ENCODE measurements around the gene TARBP1.

DNA sequence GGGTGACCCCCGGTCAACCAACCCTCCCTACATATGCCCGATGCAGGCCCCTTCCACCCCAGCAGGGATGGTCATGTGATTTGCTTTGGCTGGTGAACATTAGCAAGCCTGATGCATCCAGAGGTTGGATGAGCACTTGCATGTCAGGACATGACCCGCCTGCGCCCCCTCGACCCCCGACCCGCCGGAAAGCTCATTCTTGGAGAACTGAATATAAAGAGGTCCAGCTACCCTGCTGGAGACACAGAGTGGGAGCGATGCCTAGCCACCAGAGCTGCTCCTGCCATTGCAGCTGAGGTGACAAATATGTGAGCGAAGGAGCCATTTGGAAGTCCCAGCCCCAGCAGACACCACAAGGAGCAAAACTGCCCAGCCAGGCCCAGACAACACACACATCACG is 66.1 kb downstream of the TARBP1 start:
- TF ChIP-seq, protein P1, sequence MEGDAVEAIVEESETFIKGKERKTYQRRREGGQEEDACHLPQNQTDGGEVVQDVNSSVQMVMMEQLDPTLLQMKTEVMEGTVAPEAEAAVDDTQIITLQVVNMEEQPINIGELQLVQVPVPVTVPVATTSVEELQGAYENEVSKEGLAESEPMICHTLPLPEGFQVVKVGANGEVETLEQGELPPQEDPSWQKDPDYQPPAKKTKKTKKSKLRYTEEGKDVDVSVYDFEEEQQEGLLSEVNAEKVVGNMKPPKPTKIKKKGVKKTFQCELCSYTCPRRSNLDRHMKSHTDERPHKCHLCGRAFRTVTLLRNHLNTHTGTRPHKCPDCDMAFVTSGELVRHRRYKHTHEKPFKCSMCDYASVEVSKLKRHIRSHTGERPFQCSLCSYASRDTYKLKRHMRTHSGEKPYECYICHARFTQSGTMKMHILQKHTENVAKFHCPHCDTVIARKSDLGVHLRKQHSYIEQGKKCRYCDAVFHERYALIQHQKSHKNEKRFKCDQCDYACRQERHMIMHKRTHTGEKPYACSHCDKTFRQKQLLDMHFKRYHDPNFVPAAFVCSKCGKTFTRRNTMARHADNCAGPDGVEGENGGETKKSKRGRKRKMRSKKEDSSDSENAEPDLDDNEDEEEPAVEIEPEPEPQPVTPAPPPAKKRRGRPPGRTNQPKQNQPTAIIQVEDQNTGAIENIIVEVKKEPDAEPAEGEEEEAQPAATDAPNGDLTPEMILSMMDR (IDR thresholded peaks at IDR 0.05) = no peak
- TF ChIP-seq POLR2A (IDR thresholded peaks at IDR 0.05) (no peak), POLR2AphosphoS5 (IDR thresholded peaks at IDR 0.05) (no peak)
